ENCODE data around the gene ADPRS. TPM values are rescaled to one million over a fixed set of nuclear protein-coding genes. Genes with fewer than 3 reads are reported as not detected.

ADPRS gene
- total and polyA plus RNA-seq, 3 experiments from 2014 or later: 26.1 to 41.1 (median 38.9) TPM

DNA sequence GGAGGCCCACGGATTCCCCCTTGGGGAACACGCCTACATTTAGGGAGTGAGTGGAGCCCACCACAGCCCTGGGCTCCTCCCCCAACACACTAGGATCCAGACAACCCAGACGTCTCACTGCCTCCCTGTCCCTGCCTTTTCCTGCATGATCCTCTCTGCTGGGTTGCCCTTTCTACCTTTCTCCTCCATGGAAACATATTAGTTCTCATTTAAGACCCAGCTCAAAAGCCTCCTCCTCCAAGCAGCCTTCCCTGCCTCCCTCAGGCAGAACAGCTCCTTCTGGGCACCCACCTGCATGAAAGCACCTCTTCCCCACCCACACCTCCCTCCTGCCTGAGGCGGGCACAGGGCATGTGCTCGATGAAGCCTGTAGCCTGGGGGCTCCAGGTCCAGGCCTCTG is 25.7 kb downstream of the ADPRS start:
- H3K9me3 Mint-ChIP-seq: no peaks in the 10 kb centered on the region
- H3K27ac Mint-ChIP-seq: peak overlapping the region in 1 of 8 donors; percentile 91
- ChIA-PET CTCF (no interaction called here), POLR2A (no interaction called here)
- H3K27me3 Mint-ChIP-seq: no peaks in the 10 kb centered on the region
- H3K4me3 ChIP-seq (ENCODE audit: low read length): no peak overlapping the region
- peaks cover 0 to 1% (median 0%) of the 10 kb centered on the region in 3 donors for H3K36me3 Mint-ChIP-seq
- H3K9me3 ChIP-seq (ENCODE audit: low read length): no peaks in the 10 kb centered on the region
- H3K27ac ChIP-seq (ENCODE audit: low read depth, low read length): no peak overlapping the region
- no peaks in the 10 kb centered on the region for H3K36me3 ChIP-seq (ENCODE audit: insufficient read depth, low read length)
- H3K4me1 ChIP-seq (ENCODE audit: insufficient read depth, low read length): peaks cover 2% of the 10 kb centered on the region
- H3K27me3 ChIP-seq (ENCODE audit: insufficient read depth, low read length, poor library complexity, severe bottlenecking): no peaks in the 10 kb centered on the region
- no peak for DNase-seq
- H3K4me1 Mint-ChIP-seq: peaks cover 6 to 18% (median 7%) of the 10 kb centered on the region in 3 donors
- H3K4me3 Mint-ChIP-seq: no peak overlapping the region

DNA sequence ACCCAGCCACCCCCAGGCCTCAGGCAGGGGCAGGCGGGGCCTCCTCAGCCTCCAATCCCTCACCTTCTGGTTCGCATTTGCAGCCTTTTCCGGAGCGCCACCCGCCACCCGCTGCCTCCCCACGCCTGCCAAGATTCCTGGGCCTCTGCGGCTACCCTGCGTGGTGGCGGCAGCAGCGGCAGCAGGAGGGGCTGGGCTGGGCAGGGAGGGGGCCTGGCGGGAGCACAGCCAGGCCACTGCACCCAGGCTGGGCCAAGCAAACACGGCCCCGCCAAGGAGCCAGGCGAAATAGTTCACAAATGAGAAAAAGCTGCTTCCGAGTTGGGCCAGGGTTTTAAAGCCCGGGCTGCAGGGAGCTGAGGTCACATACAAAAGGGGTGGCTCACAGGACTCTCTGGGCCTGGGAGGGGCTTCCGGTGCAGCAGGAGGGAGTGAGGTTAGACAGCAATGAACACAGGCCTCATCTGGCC is 26.5 kb downstream of the ADPRS start:
- no peak overlapping the region for H3K27ac Mint-ChIP-seq
- CTCF ChIA-PET: no interaction called here
- peaks cover 5 to 14% (median 6%) of the 10 kb centered on the region in 3 donors for H3K4me1 Mint-ChIP-seq
- H3K36me3 Mint-ChIP-seq: peaks cover 0 to 1% (median 0%) of the 10 kb centered on the region in 3 donors
- Histone ChIP-seq H3K9me3 (ENCODE audit: low read length) (no peaks in the 10 kb centered on the region), H3K27me3 (ENCODE audit: insufficient read depth, low read length, poor library complexity, severe bottlenecking) (no peaks in the 10 kb centered on the region), H3K36me3 (ENCODE audit: insufficient read depth, low read length) (no peaks in the 10 kb centered on the region), H3K4me1 (ENCODE audit: insufficient read depth, low read length) (no peaks in the 10 kb centered on the region), H3K4me3 (ENCODE audit: low read length) (no peak overlapping the region), H3K27ac (ENCODE audit: low read depth, low read length) (no peak overlapping the region)
- POLR2A ChIA-PET: no interaction called here
- H3K9me3 Mint-ChIP-seq: no peaks in the 10 kb centered on the region
- H3K4me3 Mint-ChIP-seq: no peak overlapping the region
- H3K27me3 Mint-ChIP-seq: peaks cover 0 to 4% of the 10 kb centered on the region in 2 donors
- no peak for DNase-seq

- no peak for DNase-seq
- Histone ChIP-seq H3K27ac (ENCODE audit: low read depth, low read length) (no peak overlapping the region), H3K36me3 (ENCODE audit: insufficient read depth, low read length) (no peaks in the 10 kb centered on the region), H3K4me3 (ENCODE audit: low read length) (no peak overlapping the region), H3K9me3 (ENCODE audit: low read length) (no peaks in the 10 kb centered on the region), H3K4me1 (ENCODE audit: insufficient read depth, low read length) (no peaks in the 10 kb centered on the region), H3K27me3 (ENCODE audit: insufficient read depth, low read length, poor library complexity, severe bottlenecking) (no peaks in the 10 kb centered on the region)
- Mint-ChIP-seq H3K36me3 (peaks cover 0 to 1% (median 0%) of the 10 kb centered on the region in 3 donors), H3K4me1 (peaks cover 3 to 11% (median 6%) of the 10 kb centered on the region in 3 donors), H3K4me3 (no peak overlapping the region), H3K27me3 (peaks cover 0 to 4% of the 10 kb centered on the region in 2 donors), H3K27ac (no peak overlapping the region), H3K9me3 (no peaks in the 10 kb centered on the region)
- CTCF ChIA-PET: interaction anchor here (1.5 kb wide), 1 partner anchor 19 kb away, joined by 4 read pairs; no protein-coding TSS in a partner anchor
- POLR2A ChIA-PET: no interaction called here
Observed at GRCh38 chr1:36115931-36116330, 27.2 kb downstream of the ADPRS start.

DNA sequence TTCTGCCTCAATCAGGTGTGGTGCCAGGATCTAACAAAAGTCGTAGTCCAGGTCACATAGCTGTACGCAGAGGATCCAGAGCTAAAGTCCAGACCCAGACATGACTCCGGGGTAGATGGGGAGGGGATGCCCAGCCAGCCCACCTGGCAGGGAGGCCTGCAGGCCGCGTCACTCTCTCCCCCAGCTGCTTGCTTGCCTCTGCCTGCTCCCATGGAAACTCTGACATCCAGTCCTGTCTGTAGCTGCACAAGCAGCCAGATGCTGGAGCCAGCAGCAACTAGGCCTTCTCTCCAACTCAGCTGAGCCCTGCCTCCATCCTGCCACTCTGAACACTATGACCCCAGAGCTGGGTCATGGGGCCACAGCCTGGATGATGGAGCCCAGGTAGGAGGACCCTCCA is 28.2 kb downstream of the ADPRS start:
- POLR2A ChIA-PET: no interaction called here
- H3K4me1 ChIP-seq (ENCODE audit: insufficient read depth, low read length): no peaks in the 10 kb centered on the region
- H3K36me3 ChIP-seq (ENCODE audit: insufficient read depth, low read length): no peaks in the 10 kb centered on the region
- H3K4me3 ChIP-seq (ENCODE audit: low read length): no peak overlapping the region
- peaks cover 0 to 4% (median 0%) of the 10 kb centered on the region in 3 donors for H3K4me1 Mint-ChIP-seq
- no peaks in the 10 kb centered on the region for H3K27me3 ChIP-seq (ENCODE audit: insufficient read depth, low read length, poor library complexity, severe bottlenecking)
- H3K9me3 ChIP-seq (ENCODE audit: low read length): no peaks in the 10 kb centered on the region
- DNase-seq: no peak
- no peak overlapping the region for H3K4me3 Mint-ChIP-seq
- peaks cover 0 to 8% of the 10 kb centered on the region in 2 donors for H3K27me3 Mint-ChIP-seq
- no peak overlapping the region for H3K27ac ChIP-seq (ENCODE audit: low read depth, low read length)
- no peaks in the 10 kb centered on the region for H3K36me3 Mint-ChIP-seq
- H3K9me3 Mint-ChIP-seq: no peaks in the 10 kb centered on the region
- H3K27ac Mint-ChIP-seq: no peak overlapping the region
- CTCF ChIA-PET: interaction anchor here (0.9 to 1.9 kb wide), 3 partner anchors 17 to 33 kb away, joined by 3 to 5 read pairs (median 4); partner anchors contain the start of gene TRAPPC3

GRCh38 chr1:36118447-36119204 is 29.9 kb downstream of the ADPRS start:
- Mint-ChIP-seq H3K36me3 (peaks cover 0 to 5% (median 0%) of the 10 kb centered on the region in 3 donors), H3K27me3 (peaks cover 10 to 25% of the 10 kb centered on the region in 2 donors)

GRCh38 chr1:36119456-36119855 is 30.8 kb downstream of the ADPRS start:
- no peaks in the 10 kb centered on the region for H3K9me3 ChIP-seq (ENCODE audit: low read length)
- no peak overlapping the region for H3K27ac ChIP-seq (ENCODE audit: low read depth, low read length)
- H3K27me3 ChIP-seq (ENCODE audit: insufficient read depth, low read length, poor library complexity, severe bottlenecking): peaks cover 9% of the 10 kb centered on the region
- no peak for DNase-seq
- Mint-ChIP-seq H3K27ac (no peak overlapping the region), H3K27me3 (peaks cover 19 to 32% of the 10 kb centered on the region in 2 donors), H3K4me1 (peaks cover 5 to 17% (median 9%) of the 10 kb centered on the region in 3 donors), H3K4me3 (no peak overlapping the region), H3K9me3 (no peaks in the 10 kb centered on the region), H3K36me3 (peaks cover 0 to 5% (median 0%) of the 10 kb centered on the region in 3 donors)
- H3K4me1 ChIP-seq (ENCODE audit: insufficient read depth, low read length): no peaks in the 10 kb centered on the region
- no peaks in the 10 kb centered on the region for H3K36me3 ChIP-seq (ENCODE audit: insufficient read depth, low read length)
- no peak overlapping the region for H3K4me3 ChIP-seq (ENCODE audit: low read length)
- ChIA-PET POLR2A (no interaction called here), CTCF (interaction anchor here (1.1 to 1.2 kb wide), 2 partner anchors 13 to 301 kb away, joined by 3 read pairs; no protein-coding TSS in a partner anchor)

More at GRCh38 chr1:36118447-36119204, 29.9 kb downstream of the ADPRS start:
- ChIA-PET POLR2A (no interaction called here), CTCF (interaction anchor here (1.1 to 1.2 kb wide), 2 partner anchors 12 to 301 kb away, joined by 3 read pairs; no protein-coding TSS in a partner anchor)
- Mint-ChIP-seq H3K27ac (no peak overlapping the region), H3K4me1 (peaks cover 3 to 10% (median 4%) of the 10 kb centered on the region in 3 donors), H3K9me3 (no peaks in the 10 kb centered on the region), H3K4me3 (no peak overlapping the region)
- H3K27me3 ChIP-seq (ENCODE audit: insufficient read depth, low read length, poor library complexity, severe bottlenecking): peaks cover under 1% of the 10 kb centered on the region
- DNase-seq: no peak
- no peaks in the 10 kb centered on the region for H3K9me3 ChIP-seq (ENCODE audit: low read length)
- H3K36me3 ChIP-seq (ENCODE audit: insufficient read depth, low read length): no peaks in the 10 kb centered on the region
- H3K4me1 ChIP-seq (ENCODE audit: insufficient read depth, low read length): no peaks in the 10 kb centered on the region
- no peak overlapping the region for H3K27ac ChIP-seq (ENCODE audit: low read depth, low read length)
- H3K4me3 ChIP-seq (ENCODE audit: low read length): no peak overlapping the region

DNA sequence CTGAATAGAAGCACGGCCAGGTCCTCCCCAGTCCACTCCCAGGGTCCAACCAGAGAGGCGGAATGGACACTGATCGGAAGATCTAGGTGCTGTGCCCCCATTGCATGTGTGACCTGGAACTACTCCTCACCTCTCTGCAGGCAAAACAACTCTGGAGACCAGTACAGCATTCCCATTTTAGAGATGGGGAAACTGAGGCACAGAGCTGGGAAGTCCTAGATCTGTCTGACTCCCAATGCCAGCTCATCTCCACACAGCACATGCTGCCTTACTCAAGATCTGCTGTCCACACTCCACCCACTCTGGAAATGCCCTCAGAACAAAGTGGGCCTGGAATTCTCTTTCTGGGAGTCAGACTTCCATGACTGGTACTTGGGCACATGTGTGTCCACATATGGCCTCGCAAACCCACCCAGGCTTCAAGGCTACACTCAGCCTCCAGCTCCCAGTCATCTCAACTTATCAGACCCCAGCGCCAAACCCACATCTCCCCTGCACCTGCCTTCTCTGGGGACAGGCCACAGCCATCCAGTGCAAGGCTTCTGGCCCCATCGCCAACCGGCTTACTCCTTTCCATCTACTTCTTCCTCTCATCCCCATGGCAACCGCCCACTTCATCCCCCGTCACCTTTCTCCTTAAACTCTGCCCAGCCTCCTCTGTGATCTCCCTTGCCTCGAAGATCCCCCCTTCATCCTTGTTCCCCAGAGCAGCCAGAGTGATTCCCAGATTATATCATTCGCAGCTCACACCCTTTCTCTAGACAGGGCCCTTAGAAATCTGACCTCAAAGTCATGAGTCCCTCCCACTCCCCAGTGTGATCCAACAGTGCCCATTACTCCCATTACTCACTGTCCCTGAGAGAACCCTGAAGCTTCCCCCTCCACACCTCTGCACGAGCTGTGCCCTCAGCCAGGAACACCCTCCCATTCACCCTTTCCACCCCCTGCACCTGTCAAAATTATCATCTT is 33.7 kb downstream of the ADPRS start:
- H3K27ac ChIP-seq (ENCODE audit: low read depth, low read length): no peak overlapping the region
- H3K4me1 Mint-ChIP-seq: peaks cover 13 to 31% (median 21%) of the 10 kb centered on the region in 3 donors
- H3K9me3 Mint-ChIP-seq: no peaks in the 10 kb centered on the region
- peak overlapping the region in 1 of 8 donors; percentile 4 for H3K27ac Mint-ChIP-seq
- H3K36me3 ChIP-seq (ENCODE audit: insufficient read depth, low read length): no peaks in the 10 kb centered on the region
- H3K4me1 ChIP-seq (ENCODE audit: insufficient read depth, low read length): no peaks in the 10 kb centered on the region
- no peak for DNase-seq
- no peak overlapping the region for H3K4me3 ChIP-seq (ENCODE audit: low read length)
- H3K9me3 ChIP-seq (ENCODE audit: low read length): no peaks in the 10 kb centered on the region
- H3K27me3 ChIP-seq (ENCODE audit: insufficient read depth, low read length, poor library complexity, severe bottlenecking): peaks cover 18% of the 10 kb centered on the region
- H3K36me3 Mint-ChIP-seq: peaks cover 0 to 5% (median 0%) of the 10 kb centered on the region in 3 donors
- ChIA-PET POLR2A (no interaction called here), CTCF (no interaction called here)
- H3K27me3 Mint-ChIP-seq: peaks cover 28 to 46% of the 10 kb centered on the region in 2 donors
- no peak overlapping the region for H3K4me3 Mint-ChIP-seq
